Endometrial microvascular endothelial cells (primary cell): Measurements from ENCODE around the gene SPACDR. TPM values are rescaled to one million over a fixed set of nuclear protein-coding genes. Genes with fewer than 3 reads are reported as not detected.

ENCODE experiments used
- in situ Hi-C: cut with HindIII; loops from 2 replicates; pipeline ENCODE4 v1.10.0; 2017; ENCODE audit warnings: low sequenced_read_pairs, low pct_unique_long_range_greater_than_20kb; ENCODE audit errors: inconsistent ontology term
- total RNA-seq: library from RNA; depleted of rRNA; stranded (reverse); fragments of >200 nt; gene quantifications from one replicate; pipeline ENCODE4 v1.2.3, GENCODE V29; 2015; ENCODE audit errors: inconsistent ontology term

SPACDR gene
- total RNA-seq, 1 donor from 2014 or later, result 8.5 TPM

GRCh38 chr7:100486753-100487446 lies 22.8 kb upstream of the SPACDR start:
- in situ Hi-C loops, result no loop called here

GRCh38 chr7:100486111-100486636 lies 22.1 kb upstream of the SPACDR start:
- in situ Hi-C loops, result no loop called here

DNA sequence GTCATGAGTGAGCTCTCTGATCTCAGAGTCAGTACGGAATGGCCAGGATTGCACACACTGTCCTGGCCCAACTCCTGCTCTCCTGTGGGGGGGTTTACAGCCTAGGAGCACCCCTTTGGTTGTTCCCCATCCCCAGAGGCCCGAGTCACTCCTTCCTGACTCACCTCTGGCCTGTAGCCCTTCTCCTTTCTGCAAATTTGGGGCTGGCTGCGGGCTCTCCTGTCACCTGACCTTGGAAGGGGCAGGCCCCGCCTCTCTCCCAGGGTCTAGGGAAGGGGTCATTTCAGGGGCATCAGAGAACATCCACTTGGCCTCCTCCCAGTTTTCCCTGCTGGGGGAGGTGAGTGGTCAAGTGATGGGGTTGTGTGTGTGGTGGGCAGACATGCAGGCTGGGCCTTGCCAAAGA lies 21.4 kb upstream of the SPACDR start:
- in situ Hi-C loops, result no loop called here

DNA sequence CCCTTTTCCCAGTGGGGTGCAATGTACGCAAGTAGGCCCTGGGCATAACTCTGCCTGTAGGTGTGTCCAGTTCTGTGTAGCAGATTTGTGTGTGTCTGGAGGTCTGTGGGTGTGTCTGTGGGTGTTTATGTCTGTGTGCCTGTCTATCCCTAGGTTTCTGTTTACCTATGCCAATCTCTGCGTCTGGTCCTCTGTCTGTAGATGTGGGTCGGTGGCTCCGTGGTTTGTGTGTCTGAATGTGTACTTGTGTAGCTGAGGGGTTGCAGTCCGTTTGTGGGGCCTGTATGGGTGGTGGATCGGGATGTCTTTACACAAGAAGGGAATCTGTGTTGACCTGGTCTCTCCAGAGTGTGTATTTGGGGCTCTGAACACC lies 20.6 kb upstream of the SPACDR start:
- in situ Hi-C loops, result no loop called here

GRCh38 chr7:100483722-100484672 lies 19.9 kb upstream of the SPACDR start, which contains the start of gene NYAP1:
NYAP1 (plus strand) TSS chr7:100483927; CDS start chr7:100485312, 1,385 bp downstream.
- in situ Hi-C loops, result no loop called here

- in situ Hi-C loops, result no loop called here
Observed at GRCh38 chr7:100483090-100483721, 19.1 kb upstream of the SPACDR start.

- in situ Hi-C loops, result no loop called here
Observed at GRCh38 chr7:100482728-100483089, 18.6 kb upstream of the SPACDR start.

- in situ Hi-C loops, result no loop called here
Observed at GRCh38 chr7:100481466-100481865, 17.4 kb upstream of the SPACDR start.

GRCh38 chr7:100478958-100479660 lies 15.0 kb upstream of the SPACDR start, which contains the start of gene TSC22D4:
TSC22D4 (minus strand) TSS chr7:100479214; CDS start chr7:100478038, 1,176 bp downstream.
- in situ Hi-C loops, result no loop called here

DNA sequence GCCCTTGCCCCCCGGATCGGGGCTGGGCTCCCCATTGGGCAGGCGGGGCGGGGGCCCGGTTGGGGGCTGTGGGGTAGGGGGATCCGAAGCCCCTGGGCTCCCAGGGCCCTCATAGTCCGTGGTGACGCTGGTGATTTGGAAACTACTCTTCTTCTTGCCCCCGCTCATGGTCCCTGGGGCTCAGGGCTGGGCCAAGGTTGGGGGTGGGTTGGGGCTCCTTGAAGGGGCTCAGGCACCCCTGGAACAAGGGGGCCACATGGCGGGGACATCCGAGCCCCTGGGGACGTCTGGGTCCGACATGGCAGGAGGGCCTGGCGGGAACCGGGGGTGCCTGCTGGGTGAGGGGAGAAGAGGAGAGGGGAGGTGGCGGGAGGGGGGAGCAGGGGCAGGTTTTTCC lies 13.8 kb upstream of the SPACDR start:
- in situ Hi-C loops, result no loop called here

DNA sequence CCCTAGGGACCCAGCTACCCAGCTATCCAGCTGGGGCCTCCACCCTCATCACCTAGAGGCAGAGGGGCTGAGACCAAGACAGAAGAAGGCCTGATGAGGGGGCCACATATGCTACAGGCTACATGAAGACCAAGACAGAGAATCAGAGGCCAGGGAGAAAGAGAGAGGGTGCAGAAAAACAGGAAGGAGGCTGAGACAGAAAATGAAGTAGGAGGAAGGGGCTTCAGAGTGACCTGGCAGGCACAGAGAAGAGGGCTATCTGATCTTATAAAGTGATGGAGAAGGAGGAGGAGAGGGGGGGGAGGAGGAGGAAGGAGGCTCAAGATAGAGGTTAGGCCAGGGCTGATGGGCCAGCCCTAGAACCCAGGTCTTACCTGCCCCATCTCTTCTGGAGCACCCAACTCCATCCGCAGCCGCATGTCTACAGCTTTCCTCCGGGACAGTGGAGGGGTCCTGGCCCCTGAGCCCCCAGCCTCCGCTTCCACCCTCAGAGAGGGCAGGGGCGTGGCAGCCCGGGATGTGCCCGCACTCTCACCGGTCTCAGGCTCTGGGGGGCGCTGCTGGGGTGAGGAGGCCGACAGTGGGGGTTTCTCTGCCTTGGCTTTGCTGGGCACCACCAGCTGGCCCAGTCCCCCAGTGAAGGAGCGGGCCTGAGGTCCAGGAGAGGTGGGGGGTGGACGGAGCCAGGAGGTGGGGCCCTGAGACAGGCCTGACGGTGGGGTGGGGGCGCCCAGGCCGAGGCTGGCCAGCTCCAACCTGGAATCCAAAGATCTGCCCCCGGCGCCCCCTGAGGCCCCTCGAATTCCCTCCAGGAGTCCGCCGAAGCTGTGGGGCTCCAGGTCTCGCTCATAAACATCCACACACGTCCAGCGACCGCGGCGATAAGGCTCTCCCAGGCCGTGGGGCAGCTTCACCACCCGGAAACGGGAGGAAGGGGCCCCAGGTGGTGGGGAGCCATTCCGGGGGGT lies 13.1 kb upstream of the SPACDR start:
- in situ Hi-C loops, result no loop called here

DNA sequence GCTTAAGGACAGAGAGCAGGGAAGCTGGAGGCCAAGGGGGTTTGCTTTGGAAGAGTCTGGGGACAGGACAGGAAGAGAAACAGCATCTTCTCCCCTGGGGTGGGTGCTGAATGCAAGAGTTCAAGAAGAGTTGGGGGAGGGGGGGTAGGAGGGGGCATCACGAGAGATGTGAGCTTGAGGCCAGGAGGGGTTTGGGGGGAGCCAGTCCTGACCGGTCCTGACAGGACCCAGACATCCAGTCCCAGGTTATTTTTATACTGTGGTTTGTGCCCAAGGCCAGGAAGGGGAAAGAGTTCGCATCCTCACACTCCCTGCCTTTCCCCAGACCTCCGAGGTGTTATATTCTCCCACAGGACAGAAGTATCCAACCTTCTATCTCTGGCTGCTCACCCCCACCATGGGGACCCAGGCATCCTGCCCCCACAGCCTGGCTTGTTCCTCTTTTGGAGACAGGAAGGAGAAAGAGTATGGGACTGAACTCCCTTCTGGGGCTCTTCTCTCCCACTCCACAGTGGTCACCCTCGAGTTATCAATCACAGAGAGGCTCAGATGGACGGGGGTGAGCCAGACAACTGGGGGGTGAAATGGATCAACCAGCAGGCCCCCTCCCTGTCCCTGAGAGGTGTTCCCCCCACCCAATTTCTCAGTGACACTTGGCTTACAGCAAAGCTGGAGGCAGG lies 12.2 kb upstream of the SPACDR start:
- in situ Hi-C loops, result no loop called here

DNA sequence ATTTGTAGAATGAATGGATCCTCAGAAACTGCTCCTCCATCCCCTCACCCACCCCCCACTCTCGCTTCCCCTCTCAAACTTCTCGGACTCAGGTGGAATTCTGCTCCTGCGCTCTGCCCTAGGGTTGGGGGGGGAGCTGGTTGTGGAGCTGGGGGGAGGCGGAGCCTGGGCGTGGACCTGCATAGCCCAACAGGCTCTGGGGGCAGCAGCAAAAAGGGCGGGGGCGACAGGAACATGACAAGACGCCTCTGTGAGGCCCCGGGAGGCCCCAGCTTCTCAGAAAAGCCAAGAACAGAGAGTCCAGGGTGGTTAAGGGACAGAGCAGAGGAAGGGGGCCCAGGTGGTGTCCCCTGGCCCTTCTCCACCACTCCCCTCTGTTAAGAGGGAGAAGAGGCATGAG lies 11.5 kb upstream of the SPACDR start:
- in situ Hi-C loops, result no loop called here

- in situ Hi-C loops, result no loop called here
Observed at GRCh38 chr7:100472854-100473499, 8.9 kb upstream of the SPACDR start.

- in situ Hi-C loops, result no loop called here
Observed at GRCh38 chr7:100472121-100472851, 8.2 kb upstream of the SPACDR start.

DNA sequence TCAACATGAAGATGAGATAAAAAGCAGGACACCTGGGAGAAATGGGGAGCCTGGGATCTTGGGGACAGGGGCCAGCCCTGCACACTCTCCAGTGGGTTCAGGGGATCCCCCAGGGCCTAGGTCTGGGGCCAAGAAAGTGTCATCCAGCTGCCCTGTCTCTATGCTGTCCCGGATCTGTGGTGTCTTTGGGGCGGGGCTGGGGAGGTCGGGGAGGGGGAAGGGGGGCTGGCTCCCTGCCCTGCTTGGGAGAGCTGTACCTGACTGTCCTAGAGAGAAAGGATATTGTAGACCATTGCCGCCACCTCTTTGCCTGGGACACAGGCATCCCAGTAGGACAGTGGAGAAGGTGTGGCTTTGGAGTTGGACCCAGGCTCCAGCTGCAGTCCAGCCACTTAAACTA lies 7.0 kb upstream of the SPACDR start:
- in situ Hi-C loops, result no loop called here
